ENCODE data around the gene PDE7B. TPM values are rescaled to one million over a fixed set of nuclear protein-coding genes. Genes with fewer than 3 reads are reported as not detected.

Gene PDE7B
- total RNA-seq, 2 donors from 2014 or later, result 0.04 TPM; not detected in 1

DNA sequence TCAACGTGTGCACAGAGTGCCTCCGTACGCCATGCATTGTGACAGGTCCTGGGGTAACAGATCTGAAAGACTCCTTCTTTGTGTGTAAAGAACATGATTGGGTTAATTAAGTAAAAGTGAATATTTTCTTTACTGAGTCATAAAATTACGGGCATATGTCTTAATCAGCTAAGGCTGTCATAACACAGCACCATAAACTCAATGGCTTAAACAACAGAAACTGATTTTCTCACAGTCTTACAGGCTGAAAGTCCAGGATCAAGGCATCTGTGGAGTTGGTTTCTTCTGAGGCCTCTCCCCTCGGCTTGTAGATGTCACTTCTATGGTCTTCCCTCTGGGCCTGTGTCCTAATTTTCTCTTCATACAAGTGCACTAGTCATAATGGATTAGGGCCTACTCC, 221.7 kb downstream of the PDE7B start:
- no peaks in the 10 kb centered on the region for H3K4me1 Mint-ChIP-seq
- H3K4me3 Mint-ChIP-seq, result no peak overlapping the region
- no peaks in the 10 kb centered on the region for H3K9me3 Mint-ChIP-seq
- H3K27ac Mint-ChIP-seq, result no peak overlapping the region
- H3K36me3 Mint-ChIP-seq (ENCODE audit: low read depth), result no peaks in the 10 kb centered on the region
- H3K27me3 Mint-ChIP-seq, result peaks cover 6% of the 10 kb centered on the region
- ATAC-seq (replicated peaks), result no peak

DNA sequence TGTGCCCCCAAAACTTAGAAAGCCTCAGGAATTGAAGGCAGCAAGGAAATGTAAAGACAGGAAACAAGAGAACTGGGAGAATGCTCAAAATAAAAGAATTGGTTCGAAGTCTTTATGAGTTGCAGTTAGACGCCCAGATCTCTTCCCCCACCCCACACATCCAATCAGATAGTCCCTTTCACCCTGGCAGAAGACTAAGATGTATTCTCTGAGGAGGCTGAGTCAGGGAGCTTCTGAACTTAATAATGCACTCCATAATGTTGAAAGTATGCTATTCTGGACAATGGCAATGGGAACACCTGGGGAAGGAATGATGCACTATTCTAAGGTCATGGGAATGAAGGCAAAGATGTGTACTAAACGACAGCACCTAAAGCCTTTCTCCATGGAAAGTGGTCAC, 225.0 kb downstream of the PDE7B start:
- H3K27me3 Mint-ChIP-seq, result peaks cover 6% of the 10 kb centered on the region
- no peak overlapping the region for H3K27ac Mint-ChIP-seq
- H3K9me3 Mint-ChIP-seq, result no peaks in the 10 kb centered on the region
- no peak overlapping the region for H3K4me3 Mint-ChIP-seq
- no peak for ATAC-seq (replicated peaks)
- no peaks in the 10 kb centered on the region for H3K4me1 Mint-ChIP-seq
- no peaks in the 10 kb centered on the region for H3K36me3 Mint-ChIP-seq (ENCODE audit: low read depth)

DNA sequence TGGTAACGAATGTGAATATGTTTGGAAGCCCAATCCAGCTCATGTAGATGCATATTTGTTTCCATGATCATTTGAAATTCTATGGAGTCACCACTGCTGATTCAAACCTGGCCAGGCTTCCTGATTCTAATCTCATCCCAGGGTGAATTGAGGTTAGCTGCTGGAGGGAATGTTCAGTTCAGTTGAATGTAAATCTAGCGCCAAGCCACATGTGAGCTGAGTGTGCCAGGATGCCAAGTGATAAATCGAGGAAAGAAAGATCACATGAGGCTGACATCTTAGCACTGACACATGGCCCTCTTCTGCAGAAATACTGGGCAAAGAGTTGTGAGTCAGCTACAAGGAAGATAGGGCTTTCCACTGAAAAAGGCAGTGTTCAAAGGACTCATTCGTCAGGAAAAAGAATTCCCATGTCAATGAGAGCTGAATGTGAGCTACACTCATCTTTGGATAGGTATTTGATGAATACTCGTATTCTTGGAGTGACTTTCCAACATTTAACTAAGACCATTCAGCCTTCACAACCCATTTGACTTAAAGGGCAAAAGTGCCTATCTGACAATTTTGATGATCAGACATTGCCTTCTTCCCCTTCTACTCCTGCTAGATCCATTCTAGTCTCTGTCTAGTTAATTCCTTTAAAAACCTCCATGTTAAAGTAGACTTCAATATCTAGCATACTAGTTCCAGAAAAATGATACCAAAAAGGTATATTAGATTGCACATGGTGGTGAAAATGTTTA, 226.5 kb downstream of the PDE7B start:
- no peaks in the 10 kb centered on the region for H3K36me3 Mint-ChIP-seq (ENCODE audit: low read depth)
- H3K27me3 Mint-ChIP-seq, result peaks cover 6% of the 10 kb centered on the region
- no peak overlapping the region for H3K4me3 Mint-ChIP-seq
- H3K4me1 Mint-ChIP-seq, result no peaks in the 10 kb centered on the region
- no peaks in the 10 kb centered on the region for H3K9me3 Mint-ChIP-seq
- no peak overlapping the region for H3K27ac Mint-ChIP-seq
- ATAC-seq (replicated peaks), result no peak

DNA sequence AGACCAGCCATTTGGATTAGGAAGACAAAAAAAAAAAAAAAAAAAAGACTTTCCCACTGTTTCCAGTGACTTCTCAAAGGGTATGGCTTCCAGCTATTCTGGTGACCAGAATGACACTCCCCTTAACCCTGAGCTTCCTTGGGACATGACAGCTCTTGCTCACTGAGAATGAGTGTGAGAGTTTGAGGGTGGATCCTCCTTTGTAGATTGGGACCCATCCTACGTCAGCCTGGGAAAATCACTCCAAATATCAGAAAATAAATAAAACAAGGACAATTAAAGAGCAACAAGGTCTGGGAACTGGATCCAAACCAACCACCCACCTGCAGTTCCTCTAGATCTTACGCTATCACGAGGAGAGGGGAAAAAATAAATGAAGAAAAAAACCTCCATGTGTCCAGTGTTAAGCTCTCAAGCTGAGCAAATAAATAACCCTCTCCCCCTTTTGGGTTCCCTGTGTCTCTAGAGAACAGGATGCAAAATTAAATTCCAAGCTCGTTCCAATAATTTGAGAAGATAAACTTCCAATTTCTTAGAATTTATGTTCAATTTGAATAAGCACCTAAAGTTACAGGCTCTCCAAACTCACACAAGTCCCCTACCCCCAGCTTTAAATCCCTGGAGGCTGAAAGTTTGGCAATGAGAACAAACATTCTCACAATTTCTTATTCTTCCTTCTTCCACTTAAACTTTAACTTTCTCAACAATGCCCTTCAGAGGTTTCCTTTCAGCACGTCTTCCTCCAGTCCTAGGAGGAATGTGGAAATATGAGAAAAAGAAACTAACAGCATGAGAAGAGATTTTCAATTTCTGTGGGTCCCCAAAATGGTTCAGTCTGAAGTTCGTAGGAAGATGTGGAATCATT, 228.4 kb downstream of the PDE7B start:
- peaks cover 6% of the 10 kb centered on the region for H3K27me3 Mint-ChIP-seq
- H3K4me3 Mint-ChIP-seq, result no peak overlapping the region
- no peak for ATAC-seq (replicated peaks)
- H3K4me1 Mint-ChIP-seq, result no peaks in the 10 kb centered on the region
- no peak overlapping the region for H3K27ac Mint-ChIP-seq
- no peaks in the 10 kb centered on the region for H3K36me3 Mint-ChIP-seq (ENCODE audit: low read depth)
- H3K9me3 Mint-ChIP-seq, result no peaks in the 10 kb centered on the region

DNA sequence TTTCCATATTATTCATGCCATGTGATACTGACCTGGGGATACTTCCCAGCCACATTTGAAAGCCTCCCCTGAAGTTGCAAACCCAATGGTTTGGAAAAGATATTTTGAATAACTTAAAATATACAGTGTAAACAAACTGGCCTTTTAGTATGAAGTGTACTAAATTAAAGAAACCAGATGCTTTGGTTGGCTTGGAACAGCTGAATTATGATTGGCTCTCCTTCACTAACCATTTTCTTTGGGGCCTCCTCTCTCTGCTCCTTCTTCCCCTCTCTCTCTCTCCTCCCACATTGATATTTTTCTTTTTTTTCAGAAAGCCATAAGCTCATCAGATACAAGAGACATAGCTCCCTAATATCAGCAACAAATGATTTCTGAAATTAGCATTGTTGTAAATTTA, 232.0 kb downstream of the PDE7B start:
- Mint-ChIP-seq H3K36me3 (ENCODE audit: low read depth) (no peaks in the 10 kb centered on the region), H3K9me3 (no peaks in the 10 kb centered on the region), H3K27me3 (peaks cover 5% of the 10 kb centered on the region), H3K27ac (no peak overlapping the region), H3K4me1 (no peaks in the 10 kb centered on the region), H3K4me3 (no peak overlapping the region)
- ATAC-seq (replicated peaks), result no peak

DNA sequence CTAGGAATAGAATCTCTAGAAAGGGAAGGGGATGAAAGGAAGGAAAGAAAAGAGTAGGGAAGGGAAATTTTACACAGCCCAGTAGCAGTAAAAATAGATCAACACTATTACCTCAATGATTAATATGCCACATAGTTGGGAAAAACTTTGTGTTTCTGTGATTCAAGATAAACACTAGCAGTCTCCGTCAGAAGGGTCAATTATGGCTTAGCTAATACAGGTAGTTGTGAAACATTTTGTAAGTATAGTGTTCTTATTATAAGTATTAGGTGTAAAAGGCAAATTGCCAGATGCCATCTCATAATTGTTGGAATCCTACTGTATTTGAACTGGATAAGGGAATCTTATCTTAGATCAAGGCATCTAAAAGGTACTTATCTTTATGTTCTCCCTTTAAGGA, 232.9 kb downstream of the PDE7B start:
- no peak overlapping the region for H3K27ac Mint-ChIP-seq
- no peak for ATAC-seq (replicated peaks)
- H3K36me3 Mint-ChIP-seq (ENCODE audit: low read depth), result no peaks in the 10 kb centered on the region
- H3K9me3 Mint-ChIP-seq, result no peaks in the 10 kb centered on the region
- H3K4me1 Mint-ChIP-seq, result no peaks in the 10 kb centered on the region
- H3K27me3 Mint-ChIP-seq, result peaks cover 5% of the 10 kb centered on the region
- no peak overlapping the region for H3K4me3 Mint-ChIP-seq

DNA sequence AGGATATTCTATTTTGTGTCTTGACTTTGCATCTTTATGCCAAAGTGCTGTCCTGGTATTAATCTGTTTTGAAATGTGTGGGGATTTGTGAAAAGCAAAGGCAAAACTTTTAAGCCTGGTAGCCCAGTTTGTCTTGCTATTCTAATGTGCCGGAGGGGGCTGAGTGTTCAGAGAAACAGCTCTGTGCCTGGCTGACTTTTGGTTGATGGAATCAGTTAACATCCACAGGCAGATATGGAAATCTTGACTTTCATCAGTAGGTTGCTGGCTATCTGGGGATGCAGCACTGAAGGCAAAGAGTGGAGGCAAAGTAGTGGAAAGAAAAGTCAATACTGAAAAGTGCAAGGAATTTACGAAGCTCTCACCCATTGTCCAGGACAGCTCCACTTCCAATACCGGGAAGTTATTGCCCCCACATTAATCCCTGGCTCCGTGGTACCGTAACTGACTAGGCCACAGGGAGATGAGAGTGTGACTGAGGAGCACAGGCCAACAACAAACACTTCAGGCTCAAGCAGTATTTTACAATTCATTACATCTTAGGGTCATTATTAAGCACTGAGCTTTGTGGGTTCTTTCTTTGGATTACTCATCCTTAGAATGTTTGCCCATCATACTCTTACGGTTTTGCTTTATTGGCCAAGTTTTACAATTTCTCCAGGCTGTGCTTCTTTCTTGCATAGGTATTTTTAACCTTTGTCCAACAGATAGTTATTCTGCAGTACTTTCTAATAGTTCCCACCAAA, 234.0 kb downstream of the PDE7B start:
- H3K4me1 Mint-ChIP-seq, result no peaks in the 10 kb centered on the region
- H3K9me3 Mint-ChIP-seq, result no peaks in the 10 kb centered on the region
- no peaks in the 10 kb centered on the region for H3K36me3 Mint-ChIP-seq (ENCODE audit: low read depth)
- no peak overlapping the region for H3K27ac Mint-ChIP-seq
- H3K4me3 Mint-ChIP-seq, result no peak overlapping the region
- no peak for ATAC-seq (replicated peaks)
- H3K27me3 Mint-ChIP-seq, result peaks cover 5% of the 10 kb centered on the region

DNA sequence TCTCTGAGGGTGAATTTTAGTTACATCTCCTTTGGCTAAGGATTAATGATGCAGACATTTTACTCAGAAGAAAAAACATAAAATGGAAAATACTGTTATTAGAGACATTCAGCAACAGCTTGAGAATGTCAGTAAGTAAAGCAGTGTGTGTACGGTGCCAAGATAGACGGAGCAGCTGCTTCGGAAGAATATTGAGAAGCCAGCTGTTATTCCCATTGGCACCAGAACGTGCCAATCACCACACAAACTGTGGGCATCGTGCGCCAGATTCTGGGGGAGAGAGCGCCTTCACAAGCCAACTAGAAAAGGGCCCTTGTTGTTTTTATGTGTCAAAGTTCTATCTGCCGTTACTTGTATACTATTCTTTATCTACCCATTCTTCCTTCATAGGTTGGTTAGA, 235.2 kb downstream of the PDE7B start:
- Mint-ChIP-seq H3K4me1 (no peaks in the 10 kb centered on the region), H3K9me3 (no peaks in the 10 kb centered on the region), H3K27me3 (peaks cover 5% of the 10 kb centered on the region), H3K4me3 (no peak overlapping the region), H3K27ac (no peak overlapping the region), H3K36me3 (ENCODE audit: low read depth) (no peaks in the 10 kb centered on the region)
- no peak for ATAC-seq (replicated peaks)

DNA sequence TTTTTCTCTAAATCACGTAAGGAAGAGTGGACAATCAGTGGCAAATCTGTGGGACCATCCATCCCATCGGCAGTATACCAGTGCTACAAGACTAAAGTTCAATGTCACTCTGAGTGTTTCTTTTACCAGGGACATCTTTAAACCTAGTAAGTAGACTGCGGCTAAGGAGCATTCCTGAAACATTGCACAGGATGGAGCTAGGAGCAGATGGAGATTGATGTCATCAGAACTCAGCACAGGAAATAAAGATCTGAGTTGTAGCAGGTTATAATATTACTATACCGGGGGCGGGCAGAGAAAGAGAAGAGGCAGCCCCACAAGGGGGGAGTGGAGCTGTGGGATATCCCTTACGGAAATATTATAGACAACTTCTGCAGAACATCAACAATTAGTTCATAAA, 236.5 kb downstream of the PDE7B start:
- no peak for ATAC-seq (replicated peaks)
- no peaks in the 10 kb centered on the region for H3K4me1 Mint-ChIP-seq
- H3K9me3 Mint-ChIP-seq, result no peaks in the 10 kb centered on the region
- H3K4me3 Mint-ChIP-seq, result no peak overlapping the region
- no peak overlapping the region for H3K27ac Mint-ChIP-seq
- no peaks in the 10 kb centered on the region for H3K36me3 Mint-ChIP-seq (ENCODE audit: low read depth)
- H3K27me3 Mint-ChIP-seq, result peaks cover 5% of the 10 kb centered on the region

DNA sequence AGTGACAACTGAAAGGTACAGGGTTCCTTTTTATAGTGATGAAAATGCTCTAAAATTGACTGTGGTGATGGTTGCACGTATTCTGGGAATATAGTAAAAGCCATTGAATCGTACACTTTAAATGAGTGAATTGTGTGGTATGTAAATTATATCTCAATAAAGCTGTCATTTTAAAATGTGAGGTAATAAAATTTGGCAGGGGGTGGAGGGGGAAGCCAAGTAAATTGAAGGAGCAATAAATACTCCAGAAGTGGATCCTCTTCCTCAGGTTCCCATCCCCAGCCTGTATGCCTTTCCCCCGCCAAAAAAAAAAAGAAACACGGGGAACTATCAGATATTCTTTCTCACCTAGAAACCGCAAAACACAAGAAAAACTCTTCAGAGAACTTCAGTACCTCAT, 237.2 kb downstream of the PDE7B start:
- Mint-ChIP-seq H3K27me3 (peaks cover 5% of the 10 kb centered on the region), H3K9me3 (no peaks in the 10 kb centered on the region), H3K4me1 (no peaks in the 10 kb centered on the region), H3K4me3 (no peak overlapping the region), H3K27ac (no peak overlapping the region), H3K36me3 (ENCODE audit: low read depth) (no peaks in the 10 kb centered on the region)
- no peak for ATAC-seq (replicated peaks)

DNA sequence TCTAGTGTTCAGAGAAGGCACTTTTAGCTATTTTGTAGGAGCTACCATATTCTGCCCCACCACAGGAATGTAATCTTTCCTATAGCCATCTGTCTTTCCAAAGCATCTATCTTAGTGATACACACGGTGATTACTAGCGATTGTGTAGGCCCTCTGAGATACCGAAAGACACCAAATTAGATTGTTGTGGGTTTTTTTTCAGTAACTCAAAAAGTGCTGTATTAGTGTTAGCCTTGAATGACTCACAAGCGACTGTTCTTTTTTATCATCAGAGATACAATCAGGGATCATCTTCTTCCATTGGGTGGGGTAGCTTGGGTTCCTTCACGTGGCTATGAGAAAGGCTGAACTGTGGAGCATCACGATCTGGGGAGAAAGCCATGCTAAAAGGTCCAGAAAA, 238.4 kb downstream of the PDE7B start:
- Mint-ChIP-seq H3K36me3 (ENCODE audit: low read depth) (no peaks in the 10 kb centered on the region), H3K4me3 (no peak overlapping the region), H3K4me1 (no peaks in the 10 kb centered on the region), H3K27ac (no peak overlapping the region), H3K9me3 (peaks cover 4% of the 10 kb centered on the region), H3K27me3 (peaks cover 5% of the 10 kb centered on the region)
- no peak for ATAC-seq (replicated peaks)

DNA sequence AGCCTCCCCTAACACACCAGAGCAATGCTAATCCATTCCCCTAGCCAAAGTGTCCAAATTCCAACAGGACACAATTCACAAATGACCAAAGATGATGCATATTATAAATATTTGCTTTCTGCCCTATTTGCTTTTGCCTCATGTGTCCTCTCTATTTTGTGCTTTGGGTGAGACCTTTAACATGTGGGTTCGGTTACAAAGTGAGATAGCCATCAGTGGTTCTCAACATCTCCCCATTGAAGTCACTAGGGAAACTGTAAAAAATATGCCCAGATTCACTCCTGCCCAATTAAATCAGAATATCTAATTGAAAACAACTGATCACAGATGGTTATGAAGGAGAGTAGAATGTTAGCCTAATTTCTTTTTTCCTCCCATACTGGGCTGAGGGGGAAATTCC, 239.4 kb downstream of the PDE7B start:
- peaks cover 4% of the 10 kb centered on the region for H3K9me3 Mint-ChIP-seq
- no peaks in the 10 kb centered on the region for H3K36me3 Mint-ChIP-seq (ENCODE audit: low read depth)
- no peak overlapping the region for H3K4me3 Mint-ChIP-seq
- peaks cover 5% of the 10 kb centered on the region for H3K27me3 Mint-ChIP-seq
- no peak for ATAC-seq (replicated peaks)
- H3K27ac Mint-ChIP-seq, result no peak overlapping the region
- H3K4me1 Mint-ChIP-seq, result no peaks in the 10 kb centered on the region

DNA sequence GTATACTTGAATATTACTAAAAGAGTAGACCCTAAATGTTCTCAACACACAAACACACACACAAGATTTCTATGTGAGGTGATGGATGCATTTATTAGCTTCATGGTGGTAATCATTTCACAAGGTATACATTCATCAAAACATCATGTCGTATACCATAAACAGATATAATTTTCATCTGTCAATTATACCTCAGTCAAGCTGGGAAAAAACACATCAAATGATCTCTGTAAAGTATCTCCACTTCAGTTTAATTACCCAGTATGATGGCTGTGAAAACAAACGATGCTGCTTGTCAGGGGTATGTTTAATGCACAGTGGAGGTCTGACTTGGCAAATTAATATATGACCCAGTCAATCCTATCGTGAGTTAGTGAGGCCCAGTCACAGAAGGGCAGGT, 241.4 kb downstream of the PDE7B start:
- no peak for ATAC-seq (replicated peaks)
- no peaks in the 10 kb centered on the region for H3K4me1 Mint-ChIP-seq
- H3K27me3 Mint-ChIP-seq, result peaks cover 4% of the 10 kb centered on the region
- H3K9me3 Mint-ChIP-seq, result peaks cover 4% of the 10 kb centered on the region
- no peaks in the 10 kb centered on the region for H3K36me3 Mint-ChIP-seq (ENCODE audit: low read depth)
- H3K27ac Mint-ChIP-seq, result no peak overlapping the region
- no peak overlapping the region for H3K4me3 Mint-ChIP-seq

DNA sequence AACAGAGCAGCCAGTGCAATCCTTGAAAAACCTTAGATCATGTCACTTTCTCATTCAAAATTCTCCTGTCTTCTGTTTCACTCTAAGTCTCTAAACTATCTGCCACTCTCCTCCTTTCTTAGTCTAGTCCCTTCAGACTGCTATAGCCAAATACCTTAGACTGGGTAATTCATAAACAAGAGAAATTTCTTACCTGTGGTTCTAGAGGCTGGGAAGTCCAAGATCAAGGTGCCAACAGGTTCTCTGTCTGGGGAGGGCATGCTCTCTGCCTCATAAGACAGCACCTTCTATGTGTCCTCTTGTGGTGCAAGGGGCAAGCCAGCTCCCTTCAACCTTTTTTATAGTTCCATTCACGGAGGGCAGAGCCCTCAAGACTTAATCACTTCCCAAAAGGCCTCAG, 242.3 kb downstream of the PDE7B start:
- ATAC-seq (replicated peaks), result no peak
- H3K27ac Mint-ChIP-seq, result no peak overlapping the region
- no peaks in the 10 kb centered on the region for H3K27me3 Mint-ChIP-seq
- no peaks in the 10 kb centered on the region for H3K36me3 Mint-ChIP-seq (ENCODE audit: low read depth)
- peaks cover 4% of the 10 kb centered on the region for H3K9me3 Mint-ChIP-seq
- H3K4me1 Mint-ChIP-seq, result no peaks in the 10 kb centered on the region
- H3K4me3 Mint-ChIP-seq, result no peak overlapping the region

DNA sequence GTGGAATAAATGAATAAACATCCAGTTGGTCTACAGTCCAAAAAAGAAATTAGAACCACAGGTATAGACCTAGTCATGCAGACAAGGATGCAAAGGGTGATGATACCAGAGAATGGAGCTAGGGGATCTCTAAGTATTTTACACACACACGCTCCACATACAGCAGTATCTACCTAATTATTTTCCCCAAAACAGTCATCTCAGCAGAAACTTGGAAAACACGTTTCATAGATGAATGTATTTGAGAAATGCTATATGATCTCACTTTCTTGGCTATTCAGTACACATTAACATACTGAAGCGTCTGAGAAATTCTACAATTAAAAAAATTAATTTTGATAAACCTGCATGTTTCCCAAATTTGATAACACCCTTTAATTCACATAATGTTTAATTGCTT, 243.3 kb downstream of the PDE7B start:
- Mint-ChIP-seq H3K36me3 (ENCODE audit: low read depth) (no peaks in the 10 kb centered on the region), H3K9me3 (peaks cover 4% of the 10 kb centered on the region), H3K27ac (no peak overlapping the region), H3K27me3 (no peaks in the 10 kb centered on the region), H3K4me1 (no peaks in the 10 kb centered on the region), H3K4me3 (no peak overlapping the region)
- no peak for ATAC-seq (replicated peaks)

Data from activated T-helper 17 cell treated with anti-CD3 and anti-CD28 coated beads, Interleukin-2, amount 50 U/mL, for 72 hours (primary cell).